ENCODE data around the gene OBP2B. TPM values are rescaled to one million over a fixed set of nuclear protein-coding genes. Genes with fewer than 3 reads are reported as not detected.

OBP2B gene
- total RNA-seq, 2 donors from 2014 or later = not detected

DNA sequence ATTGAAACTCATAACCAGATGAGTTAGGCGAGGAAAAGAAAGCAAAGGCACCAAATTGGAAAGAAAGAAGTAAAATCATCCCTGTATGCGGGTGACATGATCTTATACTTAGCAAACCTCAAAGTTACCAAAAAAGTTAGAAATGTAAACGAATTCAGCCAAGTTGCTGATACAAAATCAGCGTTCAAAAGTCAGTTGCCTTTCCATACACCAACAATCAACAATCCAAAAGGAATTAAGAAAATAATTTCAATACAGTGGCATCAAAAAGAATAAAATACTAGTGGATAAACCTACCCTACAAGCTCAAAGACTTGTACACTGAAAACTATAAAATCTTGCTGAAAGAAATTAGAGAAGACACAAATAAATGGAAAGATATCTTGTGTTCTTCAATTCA lies 14.5 kb downstream of the OBP2B start:
- H3K27ac Mint-ChIP-seq = no peak overlapping the region
- no peak for ATAC-seq
- H3K36me3 Mint-ChIP-seq (ENCODE audit: low read depth) = no peaks in the 10 kb centered on the region
- peaks cover 25% of the 10 kb centered on the region for H3K27me3 Mint-ChIP-seq
- no peaks in the 10 kb centered on the region for H3K9me3 ChIP-seq (ENCODE audit: control insufficient read depth, low read length, poor library complexity, severe bottlenecking)
- DNase-seq = no peak
- H3K4me1 Mint-ChIP-seq = no peaks in the 10 kb centered on the region
- H3K4me3 Mint-ChIP-seq = no peak overlapping the region

DNA sequence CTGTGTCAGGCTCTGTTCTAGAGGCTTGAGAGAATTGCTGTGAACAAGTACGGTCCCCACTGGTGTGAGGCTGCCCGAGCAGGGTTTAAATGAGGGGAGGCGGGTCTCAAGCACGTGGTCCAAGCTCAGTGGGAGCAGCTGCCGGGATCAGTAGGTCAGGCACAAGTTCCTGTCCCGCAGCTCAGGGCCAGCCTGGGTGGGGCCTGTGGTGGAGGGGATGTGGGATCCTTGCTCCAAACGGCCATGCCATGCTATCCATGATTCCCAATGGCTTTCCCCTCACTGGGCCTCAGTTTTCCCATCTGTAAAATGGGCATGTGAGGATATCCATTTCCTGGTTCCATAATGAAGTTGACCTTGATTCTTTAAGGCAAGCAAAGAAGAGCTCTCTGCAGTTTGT lies 17.1 kb downstream of the OBP2B start:
- Mint-ChIP-seq H3K27ac (no peak overlapping the region), H3K36me3 (ENCODE audit: low read depth) (no peaks in the 10 kb centered on the region), H3K4me3 (no peak overlapping the region), H3K27me3 (peaks cover 37% of the 10 kb centered on the region), H3K4me1 (peaks cover 2% of the 10 kb centered on the region)
- no peaks in the 10 kb centered on the region for H3K9me3 ChIP-seq (ENCODE audit: control insufficient read depth, low read length, poor library complexity, severe bottlenecking)
- DNase-seq (no peak), ATAC-seq (no peak)

- DNase-seq = no peak
- peaks cover 6% of the 10 kb centered on the region for H3K4me1 Mint-ChIP-seq
- no peaks in the 10 kb centered on the region for H3K9me3 ChIP-seq (ENCODE audit: control insufficient read depth, low read length, poor library complexity, severe bottlenecking)
- H3K27ac Mint-ChIP-seq = no peak overlapping the region
- no peak overlapping the region for H3K4me3 Mint-ChIP-seq
- no peaks in the 10 kb centered on the region for H3K36me3 Mint-ChIP-seq (ENCODE audit: low read depth)
- ATAC-seq = no peak
- peaks cover 43% of the 10 kb centered on the region for H3K27me3 Mint-ChIP-seq
These were observed 19.2 kb downstream of the OBP2B start for GRCh38 chr9:133189826-133190225.

DNA sequence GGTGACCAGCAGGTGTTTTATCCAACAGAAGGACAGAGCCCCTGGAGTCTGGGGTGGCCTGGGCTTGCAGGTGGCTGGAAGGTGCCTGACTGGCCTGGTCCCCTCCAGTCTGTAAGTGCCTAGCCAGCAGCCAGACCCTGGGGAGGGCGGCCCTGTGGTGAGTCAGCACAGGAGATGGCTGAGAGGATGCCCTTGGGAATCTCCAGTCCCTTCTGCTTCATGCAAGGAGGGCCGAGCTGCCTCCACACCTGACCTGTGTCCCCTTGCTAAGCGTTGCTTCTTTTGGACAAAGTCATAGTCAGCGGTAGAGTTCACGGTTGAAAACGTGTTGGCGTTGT lies 20.2 kb downstream of the OBP2B start:
- Mint-ChIP-seq H3K36me3 (ENCODE audit: low read depth) (no peaks in the 10 kb centered on the region), H3K4me1 (peaks cover 6% of the 10 kb centered on the region), H3K27me3 (peaks cover 40% of the 10 kb centered on the region), H3K27ac (no peak overlapping the region), H3K4me3 (no peak overlapping the region)
- H3K9me3 ChIP-seq (ENCODE audit: control insufficient read depth, low read length, poor library complexity, severe bottlenecking) = no peaks in the 10 kb centered on the region
- DNase-seq = no peak
- no peak for ATAC-seq

GRCh38 chr9:133188006-133188842 lies 20.8 kb downstream of the OBP2B start:
- ATAC-seq (no peak), DNase-seq (no peak)
- H3K27ac Mint-ChIP-seq = no peak overlapping the region
- peaks cover 40% of the 10 kb centered on the region for H3K27me3 Mint-ChIP-seq
- no peaks in the 10 kb centered on the region for H3K9me3 ChIP-seq (ENCODE audit: control insufficient read depth, low read length, poor library complexity, severe bottlenecking)
- H3K4me1 Mint-ChIP-seq = peaks cover 10% of the 10 kb centered on the region
- H3K36me3 Mint-ChIP-seq (ENCODE audit: low read depth) = peaks cover 3% of the 10 kb centered on the region
- no peak overlapping the region for H3K4me3 Mint-ChIP-seq

DNA sequence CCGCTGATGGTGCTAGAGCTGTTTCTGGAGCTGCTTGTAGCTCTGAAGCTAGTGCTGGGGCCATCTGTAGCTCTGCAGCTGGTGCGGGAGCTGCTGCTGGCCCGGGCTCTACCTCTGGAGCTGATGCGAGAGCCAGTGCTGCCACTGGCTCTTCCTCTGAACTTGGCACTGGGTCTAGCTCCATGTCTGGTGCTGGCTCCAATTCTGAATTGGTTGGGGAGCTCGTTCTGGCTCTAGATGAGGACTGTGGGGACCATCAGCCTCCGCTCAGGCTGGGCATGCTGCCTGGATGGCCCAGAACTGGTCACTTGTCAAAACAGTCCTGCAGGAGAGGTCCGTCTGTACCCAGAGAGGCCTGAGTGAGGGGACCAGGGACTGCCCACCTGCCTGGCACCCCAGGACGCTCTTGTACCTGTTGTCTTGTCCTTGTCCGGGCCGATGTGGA lies 21.5 kb downstream of the OBP2B start:
- DNase-seq (no peak), ATAC-seq (no peak)
- Mint-ChIP-seq H3K4me1 (peaks cover 10% of the 10 kb centered on the region), H3K4me3 (no peak overlapping the region), H3K27ac (no peak overlapping the region), H3K36me3 (ENCODE audit: low read depth) (peaks cover 3% of the 10 kb centered on the region), H3K27me3 (peaks cover 40% of the 10 kb centered on the region)
- H3K9me3 ChIP-seq (ENCODE audit: control insufficient read depth, low read length, poor library complexity, severe bottlenecking) = no peaks in the 10 kb centered on the region

GRCh38 chr9:133186736-133187135 lies 22.3 kb downstream of the OBP2B start:
- peaks cover 45% of the 10 kb centered on the region for H3K27me3 Mint-ChIP-seq
- no peaks in the 10 kb centered on the region for H3K9me3 ChIP-seq (ENCODE audit: control insufficient read depth, low read length, poor library complexity, severe bottlenecking)
- ATAC-seq (no peak), DNase-seq (no peak)
- peaks cover 10% of the 10 kb centered on the region for H3K4me1 Mint-ChIP-seq
- H3K4me3 Mint-ChIP-seq = no peak overlapping the region
- no peak overlapping the region for H3K27ac Mint-ChIP-seq
- H3K36me3 Mint-ChIP-seq (ENCODE audit: low read depth) = peaks cover 3% of the 10 kb centered on the region

DNA sequence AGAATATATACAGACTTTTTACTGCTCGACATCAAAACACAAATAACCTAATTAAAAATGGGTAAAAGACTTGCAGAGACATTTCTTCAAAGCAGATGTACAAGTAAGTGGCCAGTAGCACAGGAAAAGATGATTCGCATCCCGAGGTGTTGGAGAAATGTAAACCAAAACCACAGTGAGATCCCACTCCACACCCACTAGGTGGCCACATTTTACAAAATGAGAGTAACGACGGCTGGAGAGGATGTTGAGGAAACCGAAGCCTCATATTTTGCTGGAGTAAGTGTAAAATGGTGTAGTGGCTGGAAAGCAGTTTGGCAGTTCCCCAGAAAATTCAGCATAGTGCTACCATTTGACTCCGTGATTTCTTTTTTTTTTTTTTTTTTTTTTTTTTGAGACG lies 24.1 kb downstream of the OBP2B start:
- Mint-ChIP-seq H3K4me3 (peak overlapping the region; percentile 12), H3K27me3 (peaks cover 50% of the 10 kb centered on the region), H3K27ac (peak overlapping the region; percentile 19), H3K36me3 (ENCODE audit: low read depth) (peaks cover 3% of the 10 kb centered on the region), H3K4me1 (peaks cover 10% of the 10 kb centered on the region)
- no peaks in the 10 kb centered on the region for H3K9me3 ChIP-seq (ENCODE audit: control insufficient read depth, low read length, poor library complexity, severe bottlenecking)
- ATAC-seq (peak; percentile 57), DNase-seq (no peak)

DNA sequence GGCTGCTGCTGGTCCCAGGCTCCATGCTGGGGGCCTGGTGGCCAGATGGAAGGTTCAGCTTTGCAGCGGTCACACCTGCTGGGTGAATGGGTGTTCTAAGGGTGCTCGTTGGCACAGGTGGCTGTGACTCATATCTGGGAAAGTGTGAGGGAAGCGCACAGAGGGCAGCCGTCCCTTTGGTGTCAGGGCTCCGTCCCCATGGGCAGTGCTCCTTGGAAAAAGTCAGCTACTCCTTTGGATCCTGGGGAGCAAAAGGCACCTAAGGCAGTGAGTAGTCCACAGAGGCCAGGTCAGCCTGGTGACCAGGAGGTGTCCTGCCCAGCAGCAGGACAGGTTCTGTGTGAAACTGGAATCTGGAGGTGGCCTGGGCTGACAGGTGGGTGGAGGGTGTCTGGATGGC lies 26.9 kb downstream of the OBP2B start:
- Mint-ChIP-seq H3K27ac (no peak overlapping the region), H3K36me3 (ENCODE audit: low read depth) (peaks cover 3% of the 10 kb centered on the region), H3K27me3 (peaks cover 37% of the 10 kb centered on the region), H3K4me1 (peaks cover 7% of the 10 kb centered on the region), H3K4me3 (no peak overlapping the region)
- DNase-seq (no peak), ATAC-seq (no peak)
- no peaks in the 10 kb centered on the region for H3K9me3 ChIP-seq (ENCODE audit: control insufficient read depth, low read length, poor library complexity, severe bottlenecking)

- H3K4me3 Mint-ChIP-seq = no peak overlapping the region
- H3K27me3 Mint-ChIP-seq = peaks cover 37% of the 10 kb centered on the region
- H3K27ac Mint-ChIP-seq = no peak overlapping the region
- peaks cover 7% of the 10 kb centered on the region for H3K4me1 Mint-ChIP-seq
- ATAC-seq (no peak), DNase-seq (no peak)
- peaks cover 3% of the 10 kb centered on the region for H3K36me3 Mint-ChIP-seq (ENCODE audit: low read depth)
- no peaks in the 10 kb centered on the region for H3K9me3 ChIP-seq (ENCODE audit: control insufficient read depth, low read length, poor library complexity, severe bottlenecking)
These were observed 27.5 kb downstream of the OBP2B start for GRCh38 chr9:133181561-133181960.

- Mint-ChIP-seq H3K27me3 (peaks cover 33% of the 10 kb centered on the region), H3K27ac (no peak overlapping the region), H3K36me3 (ENCODE audit: low read depth) (peaks cover 3% of the 10 kb centered on the region), H3K4me3 (no peak overlapping the region), H3K4me1 (peaks cover 5% of the 10 kb centered on the region)
- H3K9me3 ChIP-seq (ENCODE audit: control insufficient read depth, low read length, poor library complexity, severe bottlenecking) = no peaks in the 10 kb centered on the region
- DNase-seq (no peak), ATAC-seq (no peak)
These were observed 28.1 kb downstream of the OBP2B start for GRCh38 chr9:133180953-133181352.

- H3K4me3 Mint-ChIP-seq = no peak overlapping the region
- ATAC-seq = no peak
These were observed 36.0 kb downstream of the OBP2B start for GRCh38 chr9:133173056-133173455.

DNA sequence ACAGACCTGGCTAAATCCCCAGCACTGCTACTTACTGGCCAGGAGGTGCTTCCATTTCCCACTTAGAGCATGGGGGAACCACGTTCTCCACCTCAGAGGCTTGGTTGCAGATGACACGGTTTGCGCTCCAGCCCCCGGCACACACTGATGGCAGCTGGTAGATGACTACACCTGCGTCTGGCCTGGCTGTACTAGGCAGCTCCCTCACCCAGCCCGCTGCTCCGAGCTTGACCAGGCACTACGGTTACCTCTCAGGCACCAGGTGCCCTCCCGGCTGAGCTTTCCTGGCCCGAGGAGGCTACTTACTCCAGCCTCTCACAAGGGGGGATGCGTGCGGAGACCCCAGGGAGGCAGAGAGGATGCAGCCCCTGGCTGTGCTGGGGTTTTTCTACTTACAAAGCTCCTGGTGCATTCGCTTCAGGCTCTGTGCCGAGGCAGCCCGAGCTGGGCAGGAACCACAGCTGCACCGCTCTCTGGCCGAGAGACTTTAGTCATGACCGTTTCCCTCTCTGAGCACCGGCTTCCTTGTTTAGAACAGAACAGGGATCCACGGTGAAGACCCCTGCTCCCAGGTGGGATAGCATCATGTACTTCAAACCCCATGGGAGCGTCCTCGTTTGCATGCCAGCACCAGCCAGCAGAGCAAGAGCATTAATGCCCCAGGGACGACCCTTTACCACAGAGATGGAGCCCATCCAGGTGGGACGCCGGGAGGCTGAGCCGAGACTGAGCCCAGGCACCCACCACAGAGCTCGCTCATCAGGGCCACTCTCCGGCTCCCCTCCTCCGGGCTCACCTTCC lies 37.7 kb downstream of the OBP2B start:
- ATAC-seq (no peak), DNase-seq (no peak)
- H3K36me3 Mint-ChIP-seq (ENCODE audit: low read depth) = no peaks in the 10 kb centered on the region
- no peaks in the 10 kb centered on the region for H3K9me3 ChIP-seq (ENCODE audit: control insufficient read depth, low read length, poor library complexity, severe bottlenecking)
- H3K27me3 Mint-ChIP-seq = peaks cover 6% of the 10 kb centered on the region
- H3K4me1 Mint-ChIP-seq = no peaks in the 10 kb centered on the region
- H3K4me3 Mint-ChIP-seq = no peak overlapping the region
- peak overlapping the region; percentile 41 for H3K27ac Mint-ChIP-seq

More at GRCh38 chr9:133173056-133173455, 36.0 kb downstream of the OBP2B start:
- H3K9me3 ChIP-seq (ENCODE audit: control insufficient read depth, low read length, poor library complexity, severe bottlenecking) = no peaks in the 10 kb centered on the region
- Mint-ChIP-seq H3K4me1 (no peaks in the 10 kb centered on the region), H3K27ac (no peak overlapping the region), H3K27me3 (peaks cover 6% of the 10 kb centered on the region), H3K36me3 (ENCODE audit: low read depth) (no peaks in the 10 kb centered on the region)
- DNase-seq = no peak

All from T-helper 17 cell (primary cell).